ENCODE data around the gene PDS5A.
"Not testable (repeated sequence)": the region's sequence is repeated elsewhere in the genome, so short reads cannot be mapped to it uniquely, and the experiment has no call there.

Gene PDS5A

DNA sequence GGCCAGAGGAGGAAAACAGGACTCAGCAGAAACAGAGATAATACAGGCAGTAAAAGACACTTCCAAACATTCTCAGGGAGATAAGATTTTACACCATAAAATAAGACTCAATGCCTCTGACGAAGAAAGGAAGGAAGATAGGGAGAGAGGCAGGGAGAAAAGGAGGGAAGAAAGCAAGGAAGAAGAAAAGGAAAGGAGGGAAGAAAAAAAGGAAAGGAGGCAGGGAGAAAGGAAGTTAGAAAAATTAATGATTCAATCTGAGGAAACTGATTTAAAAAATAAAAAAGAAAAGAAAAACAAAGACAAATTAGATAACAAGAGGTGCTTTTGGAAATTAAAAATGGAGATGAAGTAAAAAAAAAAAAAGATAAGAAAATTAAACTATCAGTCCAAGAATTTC lies 72.1 kb downstream of the PDS5A start:
- DNase-seq (ENCODE audit: low read depth) = no peak

DNA sequence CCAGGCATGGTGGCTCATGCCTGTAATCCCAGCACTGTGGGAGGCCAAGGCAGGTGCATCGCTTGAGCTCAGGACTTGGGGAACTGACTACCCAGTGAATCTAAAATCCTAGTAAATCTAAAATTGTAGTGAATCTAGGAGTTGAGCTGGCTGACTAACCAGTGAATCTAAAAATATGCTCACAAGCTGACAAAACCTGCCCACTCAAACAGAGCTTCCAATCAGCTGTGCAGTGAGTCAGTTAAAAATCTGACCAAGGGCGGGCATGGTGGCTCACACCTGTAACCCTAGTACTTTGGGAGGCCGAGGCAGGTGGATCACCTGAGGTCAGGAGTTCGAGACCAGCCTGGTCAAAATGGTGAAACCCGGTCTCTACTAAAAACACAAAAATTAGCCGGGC lies 72.7 kb downstream of the PDS5A start:
- not testable (repeated sequence) for DNase-seq (ENCODE audit: low read depth)

DNA sequence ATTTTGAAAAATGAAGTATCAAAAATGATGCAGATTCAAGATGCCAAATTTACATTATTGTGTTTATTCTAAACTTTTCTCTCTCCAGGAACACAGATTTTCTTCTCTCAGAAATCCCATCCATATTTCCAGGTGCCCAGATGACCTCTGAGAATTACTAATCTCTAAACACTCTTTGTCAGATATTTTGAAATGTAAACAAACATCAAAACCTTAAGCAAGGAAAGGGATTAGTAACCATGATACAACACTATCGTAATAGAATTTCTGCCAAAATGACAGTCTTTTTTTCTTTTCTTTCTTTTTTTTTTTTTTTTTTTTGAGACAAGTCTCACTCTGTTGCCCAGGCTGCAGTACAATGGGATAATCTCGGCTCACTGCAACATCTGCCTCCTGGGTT lies 76.7 kb downstream of the PDS5A start:
- no peak for DNase-seq (ENCODE audit: low read depth)

DNA sequence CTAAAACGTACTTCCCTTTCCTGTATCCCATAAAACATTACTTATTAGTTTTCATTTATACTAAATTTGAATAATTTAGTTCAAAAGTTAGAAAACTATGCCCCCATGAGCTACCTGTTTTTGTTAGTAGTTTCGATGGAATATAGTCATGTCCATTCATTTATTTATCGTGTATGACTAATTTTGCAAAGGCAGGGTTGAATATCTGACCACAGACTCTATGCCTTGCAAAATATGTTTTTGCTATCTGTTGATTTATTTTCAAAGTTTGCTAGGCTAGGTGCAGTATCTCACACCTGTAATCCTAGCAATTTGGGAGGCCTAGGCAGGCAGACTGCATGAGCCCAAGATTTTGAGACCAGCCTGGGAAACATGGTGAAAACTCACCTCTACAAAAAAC lies 78.4 kb downstream of the PDS5A start:
- no peak for DNase-seq (ENCODE audit: low read depth)

DNA sequence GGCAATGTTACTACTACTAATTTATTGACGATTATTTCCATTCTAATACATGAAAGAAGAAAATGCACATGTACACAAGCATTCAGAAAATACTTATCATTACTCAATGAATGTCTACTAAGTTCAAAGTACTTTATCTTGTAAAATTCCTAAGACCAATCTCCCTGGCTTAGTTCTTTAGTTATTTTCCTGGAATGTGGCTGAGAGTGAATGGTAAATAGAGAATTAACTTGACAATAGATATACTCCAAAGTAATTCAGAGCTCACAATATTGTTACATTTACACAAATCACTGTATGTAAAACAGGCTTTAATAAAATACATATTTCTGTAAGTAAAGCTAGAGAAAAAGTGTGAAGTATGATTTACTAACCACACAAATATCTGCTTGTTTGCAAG lies 79.7 kb downstream of the PDS5A start:
- no peak for DNase-seq (ENCODE audit: low read depth)

DNA sequence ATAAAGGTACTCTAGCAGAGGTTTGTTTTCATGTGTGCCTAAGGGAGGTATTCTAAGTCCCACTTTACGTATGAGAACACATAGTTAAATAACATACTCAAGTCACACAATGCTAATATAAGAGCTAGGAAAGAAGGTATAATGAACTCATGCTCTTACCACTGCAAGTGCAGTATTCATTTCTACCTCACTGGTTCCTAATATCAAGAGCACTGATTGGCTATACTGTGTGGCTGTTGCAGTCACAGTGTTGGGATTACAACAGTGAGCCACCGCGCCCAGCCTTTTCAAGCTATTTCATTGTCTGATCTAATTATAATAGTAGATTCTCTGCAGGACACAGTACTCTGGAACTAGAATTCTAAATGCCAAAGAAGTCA lies 84.0 kb downstream of the PDS5A start:
- no peak for DNase-seq (ENCODE audit: low read depth)

DNA sequence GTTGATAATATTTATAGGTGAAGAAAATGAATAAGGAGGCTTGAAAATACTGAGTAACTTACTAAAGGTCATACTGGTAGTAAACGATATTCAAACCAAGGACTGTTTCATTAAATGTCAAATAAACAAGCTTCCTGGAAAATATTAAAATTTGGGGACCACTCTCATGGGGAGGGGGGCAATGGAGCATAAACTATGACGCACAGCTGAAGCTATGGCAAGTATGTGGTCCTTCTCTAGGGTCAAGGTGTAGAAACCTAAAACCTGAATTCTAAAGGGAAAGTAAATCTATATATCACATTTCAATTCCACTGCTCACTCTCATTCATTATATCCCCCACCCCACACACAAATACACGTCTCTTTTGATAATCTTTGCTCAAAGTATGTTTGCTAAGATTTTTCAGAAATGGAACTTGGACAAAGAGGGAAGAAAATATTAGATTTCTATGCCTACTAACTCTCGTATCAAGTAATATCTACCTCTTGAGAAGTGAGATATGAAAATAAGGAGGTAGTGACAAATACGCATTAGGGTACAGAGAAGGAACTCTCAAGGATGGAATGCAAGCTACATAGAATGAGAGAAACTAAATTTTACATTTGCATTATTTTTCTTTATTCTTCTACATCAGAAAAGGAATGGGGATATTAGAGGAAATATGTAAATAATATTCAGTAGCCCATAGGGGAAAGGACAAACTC lies 84.6 kb downstream of the PDS5A start:
- no peak for DNase-seq (ENCODE audit: low read depth)

DNA sequence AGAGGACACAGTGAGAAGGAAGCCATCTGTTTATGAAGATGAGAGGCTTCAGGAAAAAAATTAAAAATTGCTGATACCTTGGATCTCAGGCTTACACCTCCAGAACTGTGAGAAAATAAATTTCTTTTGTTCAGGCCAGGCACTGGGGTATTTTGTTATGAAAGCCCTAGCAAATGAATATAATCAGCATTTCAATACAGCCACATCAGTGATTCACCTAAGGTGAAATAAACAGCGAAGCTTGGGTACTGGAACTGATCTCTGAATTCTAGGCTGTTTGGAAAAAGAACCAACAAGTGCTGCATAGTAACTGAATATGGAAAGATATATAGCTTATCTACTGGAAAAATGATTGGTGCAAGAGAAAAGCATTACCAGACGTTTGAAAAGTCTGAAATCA lies 88.5 kb downstream of the PDS5A start:
- no peak for DNase-seq (ENCODE audit: low read depth)

DNA sequence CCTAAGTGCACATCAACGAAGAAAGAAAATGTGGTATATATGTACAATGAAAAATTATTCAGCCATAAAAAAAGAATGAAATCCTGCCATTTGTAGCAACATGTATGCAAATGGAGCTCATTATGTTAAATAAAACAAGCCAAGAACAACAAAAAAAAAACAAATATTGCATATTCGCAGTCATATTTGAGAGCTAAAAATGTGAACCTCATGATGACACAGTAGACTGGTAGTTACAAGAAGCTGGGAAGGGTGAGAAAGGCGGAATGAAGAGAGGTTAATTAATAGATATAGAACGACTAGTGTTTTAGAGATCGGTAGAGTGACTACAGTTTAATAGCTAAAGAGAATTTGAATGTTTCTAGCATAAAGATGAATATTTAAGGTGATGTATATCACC lies 89.2 kb downstream of the PDS5A start:
- no peak for DNase-seq (ENCODE audit: low read depth)

DNA sequence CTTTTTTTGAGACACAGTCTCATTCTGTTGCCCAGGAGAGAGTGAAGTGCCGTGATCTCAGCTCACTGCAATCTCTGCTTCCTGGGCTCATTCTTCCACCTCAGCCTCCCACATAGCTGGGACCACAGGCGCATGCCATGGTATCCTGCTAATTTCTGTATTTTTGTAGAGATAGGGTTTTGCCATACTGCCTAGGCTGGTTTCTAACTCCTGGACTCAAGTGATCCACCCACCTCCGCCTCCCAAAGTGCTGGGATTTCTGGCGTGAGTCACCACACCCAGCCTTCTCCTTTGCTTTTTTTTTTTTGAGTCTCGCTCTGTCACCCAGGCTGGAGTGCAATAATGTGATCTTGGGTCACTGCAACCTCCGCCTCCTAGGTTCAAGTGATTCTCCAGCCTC lies 94.1 kb downstream of the PDS5A start:
- no peak for DNase-seq (ENCODE audit: low read depth)

DNA sequence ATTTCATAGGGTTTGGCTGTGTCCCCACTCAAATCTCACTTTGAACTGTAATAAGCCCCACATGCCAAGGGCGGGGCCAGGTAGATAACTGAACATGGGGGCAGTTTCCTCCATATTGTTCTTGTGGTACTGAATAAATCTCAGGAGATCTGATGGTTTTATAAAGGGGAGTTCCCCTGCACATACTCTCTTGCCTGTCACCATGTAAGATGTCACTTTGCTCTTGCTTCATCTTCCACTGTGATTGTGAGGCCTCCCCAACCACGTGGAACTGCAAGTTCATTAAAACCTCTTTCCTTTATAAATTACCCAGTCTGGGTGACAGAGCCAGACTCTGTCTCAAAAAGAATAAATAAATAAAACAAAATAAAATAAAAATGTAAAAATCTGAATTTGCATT lies 95.9 kb downstream of the PDS5A start:
- no peak for DNase-seq (ENCODE audit: low read depth)

DNA sequence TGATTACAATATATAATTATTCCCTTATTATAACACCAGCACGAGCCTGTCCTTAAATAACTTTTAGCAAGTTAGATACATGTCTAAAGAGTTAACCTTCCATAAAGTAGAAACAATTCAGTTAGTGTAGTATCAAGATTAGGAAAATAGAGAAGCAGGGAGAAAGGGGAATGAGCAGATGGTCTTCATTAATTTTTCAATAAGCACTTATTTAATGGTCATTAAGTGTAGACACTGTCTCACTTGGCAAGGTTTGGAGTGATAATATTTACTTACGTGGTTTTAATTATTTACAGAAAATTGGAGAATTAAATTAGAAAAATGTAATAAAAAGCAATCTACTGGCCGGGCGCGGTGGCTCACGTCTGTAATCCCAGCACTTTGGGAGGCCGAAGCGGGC lies 99.7 kb downstream of the PDS5A start:
- DNase-seq (ENCODE audit: low read depth) = no peak

DNA sequence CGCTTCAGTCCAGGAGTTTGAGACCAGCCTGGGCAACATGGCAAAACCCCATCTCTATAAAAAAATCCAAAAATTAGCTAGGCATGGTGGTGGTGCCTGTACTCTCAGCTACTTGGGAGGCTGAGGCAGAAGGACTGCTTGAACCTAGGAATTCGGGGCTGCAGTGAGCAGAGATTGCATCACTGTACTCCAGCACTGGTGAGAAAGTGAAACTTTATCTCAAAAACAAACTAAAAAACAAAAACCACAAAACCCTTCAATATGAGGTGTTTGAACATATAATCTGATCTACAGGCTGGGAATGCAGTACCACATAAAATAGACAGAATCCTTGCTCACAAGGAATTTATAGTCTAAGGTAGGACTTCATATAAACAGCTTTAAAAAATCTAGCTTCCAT lies 103.9 kb downstream of the PDS5A start:
- no peak for DNase-seq (ENCODE audit: low read depth)

DNA sequence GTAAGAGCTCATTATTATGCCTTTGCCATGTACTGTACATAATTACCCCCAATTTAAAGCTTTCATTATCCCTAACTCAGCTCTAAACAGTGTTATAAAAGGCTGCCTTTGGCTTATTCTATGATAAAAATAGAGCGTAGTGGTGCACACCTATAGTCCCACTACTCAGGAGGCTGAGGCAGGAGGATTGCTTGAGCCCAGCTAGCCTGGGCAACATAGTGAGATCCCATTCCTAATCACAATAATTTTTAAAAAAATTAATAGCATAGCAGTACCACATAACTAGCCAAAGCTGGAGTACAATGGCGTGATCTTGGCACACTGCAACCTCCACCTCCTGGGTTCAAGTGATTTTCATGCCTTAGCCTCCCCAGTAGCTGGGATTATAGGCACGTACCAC lies 112.4 kb downstream of the PDS5A start:
- DNase-seq (ENCODE audit: low read depth) = no peak

DNA sequence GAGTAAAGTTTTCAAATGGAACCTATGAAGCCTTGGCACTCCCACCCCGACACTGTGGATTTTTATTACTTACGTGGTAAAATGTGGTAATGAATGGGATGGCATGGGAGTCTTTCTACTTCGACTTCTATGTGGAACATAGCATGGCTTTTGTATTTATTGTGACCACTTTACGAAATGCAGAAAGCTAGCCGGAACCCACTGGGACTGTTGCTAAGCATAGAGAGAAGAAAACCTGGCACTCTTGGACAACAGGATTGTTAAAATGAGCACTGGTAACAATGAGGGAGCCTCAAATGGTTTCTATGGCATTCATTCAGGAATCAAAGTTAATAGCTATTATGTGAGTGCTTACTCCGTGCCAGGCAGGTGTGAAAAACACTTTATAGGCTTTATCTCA lies 113.3 kb downstream of the PDS5A start:
- DNase-seq (ENCODE audit: low read depth) = no peak

DNA sequence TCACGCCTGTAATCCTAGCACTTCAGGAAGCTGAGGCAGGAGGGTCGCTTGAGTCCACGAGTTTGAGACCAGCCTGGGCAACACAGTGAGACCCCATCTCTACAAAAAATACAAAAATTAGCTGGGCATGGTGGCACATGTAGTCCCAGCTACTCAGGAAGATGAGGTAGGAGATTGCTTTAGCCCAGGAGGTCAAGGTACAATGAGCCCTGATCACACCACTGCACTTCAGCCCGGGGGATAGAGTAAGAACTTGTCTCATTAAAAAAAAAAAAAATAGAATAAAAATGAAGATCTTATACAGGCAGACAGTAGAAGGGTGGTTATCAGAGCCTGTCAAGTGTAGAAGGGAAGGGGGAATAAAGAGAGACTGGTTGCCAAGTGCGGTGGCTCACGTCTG lies 116.9 kb downstream of the PDS5A start:
- no peak for DNase-seq (ENCODE audit: low read depth)

DNA sequence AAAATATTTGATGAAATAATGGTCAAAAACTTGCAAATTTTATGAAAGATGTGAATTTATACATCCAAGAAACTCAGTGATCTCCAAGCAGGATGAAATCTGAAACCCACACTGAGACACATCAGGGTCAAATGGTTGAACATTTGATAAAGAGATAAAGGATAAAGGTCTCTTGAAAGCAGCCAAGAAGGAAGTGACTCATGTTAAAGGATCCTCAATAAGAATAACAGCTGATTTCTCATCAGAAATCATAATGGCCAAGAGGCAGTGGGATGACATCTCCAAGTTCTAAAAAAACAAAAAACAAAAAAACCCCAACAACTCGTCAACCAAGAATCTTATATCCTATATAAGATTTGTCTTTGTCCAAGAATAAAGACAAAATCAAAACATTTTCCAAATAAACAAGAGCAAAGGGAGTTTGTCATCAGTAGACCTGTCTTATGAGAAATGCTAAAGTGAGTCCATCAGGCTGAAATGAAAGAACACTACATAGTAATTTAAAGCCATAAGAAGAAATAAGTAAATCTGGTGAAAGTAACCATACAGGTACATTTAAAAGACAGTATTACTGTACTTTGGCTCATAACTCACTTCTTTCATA lies 121.7 kb downstream of the PDS5A start:
- DNase-seq (ENCODE audit: low read depth) = no peak

DNA sequence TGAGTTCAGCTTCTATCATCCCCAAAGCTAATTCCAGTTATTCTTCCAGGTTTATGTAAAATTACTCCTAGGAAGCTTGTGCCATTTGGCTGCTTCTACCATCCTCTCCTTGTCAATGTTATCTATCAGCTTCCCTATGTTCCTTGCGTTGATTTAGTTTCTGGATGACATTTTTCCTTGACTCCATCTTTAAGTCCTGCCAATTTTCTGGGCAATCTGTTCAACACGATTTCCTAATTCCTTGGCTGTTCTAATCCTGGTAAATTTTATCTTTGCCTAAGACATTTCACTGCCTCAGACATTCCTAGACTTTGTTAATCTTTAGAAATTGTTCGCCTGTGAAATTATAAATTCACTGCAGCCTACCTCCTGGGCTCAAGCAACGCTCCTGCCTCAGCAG lies 125.1 kb downstream of the PDS5A start:
- no peak for DNase-seq (ENCODE audit: low read depth)

DNA sequence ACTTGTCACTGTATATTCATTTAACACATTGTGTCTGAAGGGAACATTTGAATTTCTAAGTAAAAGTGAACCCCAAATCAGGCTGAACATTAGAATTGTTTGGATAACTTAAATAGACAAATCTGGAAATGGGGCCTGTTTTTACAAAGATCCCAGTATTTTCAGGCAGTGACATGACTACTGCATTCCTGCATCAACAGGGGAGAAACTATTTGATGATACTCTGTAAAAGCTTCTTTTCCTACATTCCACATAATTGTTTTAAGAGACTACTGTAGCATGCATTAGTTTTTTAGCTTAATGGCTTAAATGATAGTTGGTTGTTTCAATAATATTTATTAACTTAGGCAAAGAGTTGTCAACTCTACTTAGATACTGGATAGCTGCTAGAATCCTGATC lies 127.0 kb downstream of the PDS5A start:
- no peak for DNase-seq (ENCODE audit: low read depth)

DNA sequence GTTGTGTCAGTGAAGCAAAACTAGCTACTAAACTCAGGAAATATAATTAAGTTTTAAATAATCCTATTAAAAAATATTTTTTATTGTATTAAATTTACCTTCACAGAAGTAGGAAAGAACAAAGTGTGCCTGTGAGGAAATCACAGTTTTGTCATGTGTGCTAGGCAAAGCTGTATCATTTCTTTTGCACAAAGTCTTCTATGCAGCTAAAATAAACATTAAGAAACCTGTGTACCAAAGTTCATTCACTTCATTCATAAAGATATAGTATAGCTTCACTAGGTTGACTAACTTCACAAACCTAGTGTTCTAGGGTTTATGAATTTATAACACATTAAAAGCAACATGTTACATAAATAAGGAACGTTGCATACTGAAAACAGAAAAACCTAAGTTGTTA lies 131.0 kb downstream of the PDS5A start:
- DNase-seq (ENCODE audit: low read depth) = no peak

DNA sequence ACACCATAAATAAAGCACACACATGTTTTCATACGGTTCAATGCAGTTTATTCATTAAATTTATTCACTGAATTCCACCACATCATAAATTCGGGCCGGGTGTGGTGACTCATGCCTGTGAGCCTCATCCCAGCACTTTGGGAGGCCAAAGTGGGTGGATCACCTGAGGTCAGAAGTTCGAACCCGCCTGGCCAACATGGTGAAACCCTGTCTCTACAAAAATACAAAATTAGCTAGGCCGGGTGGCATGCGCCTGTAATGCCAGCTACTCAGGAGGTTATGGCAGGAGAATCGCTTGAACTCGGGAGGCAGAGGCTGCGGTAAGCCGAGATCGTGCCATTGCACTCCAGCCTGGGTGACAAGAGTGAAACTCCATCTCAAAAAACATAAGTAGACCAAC lies 131.6 kb downstream of the PDS5A start:
- no peak for DNase-seq (ENCODE audit: low read depth)

DNA sequence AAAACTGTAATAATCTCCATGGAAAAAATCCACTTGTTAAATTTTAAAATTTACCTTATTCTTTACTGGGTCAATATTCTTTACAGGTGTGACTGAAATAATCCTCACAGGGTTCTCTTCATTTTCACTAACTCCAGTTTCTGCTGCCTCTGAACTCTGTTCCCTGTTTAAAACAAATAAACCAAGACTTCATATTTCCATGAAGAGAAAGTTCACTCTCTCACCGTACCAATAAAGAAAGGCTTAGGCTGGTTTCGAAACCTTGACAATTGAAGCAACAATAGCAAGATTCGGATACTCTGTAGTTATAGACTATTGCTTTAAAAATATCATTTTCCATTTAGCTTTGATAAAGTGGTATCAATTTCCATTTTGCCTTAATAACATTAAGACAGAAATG lies 135.8 kb downstream of the PDS5A start:
- DNase-seq (ENCODE audit: low read depth) = no peak

DNA sequence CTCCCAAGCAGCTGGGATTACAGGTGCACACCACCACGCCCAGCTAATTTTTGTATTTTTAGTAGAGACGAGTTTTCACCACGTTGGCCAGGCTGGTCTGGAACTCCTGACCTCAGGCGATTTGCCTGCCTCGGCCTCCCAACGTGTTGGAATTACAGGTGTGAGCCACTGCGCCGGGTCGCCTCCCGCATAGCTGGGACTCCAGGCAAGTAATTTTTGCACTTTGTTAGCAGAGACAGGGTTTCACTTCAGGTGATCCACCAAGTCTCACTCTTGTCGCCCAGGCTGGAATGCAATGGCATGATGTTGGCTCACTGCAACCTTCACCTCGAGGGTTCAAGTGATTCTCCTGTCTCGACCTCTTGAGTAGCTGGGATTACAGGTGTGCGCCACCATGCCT lies 137.2 kb downstream of the PDS5A start:
- not testable (repeated sequence) for DNase-seq (ENCODE audit: low read depth)

DNA sequence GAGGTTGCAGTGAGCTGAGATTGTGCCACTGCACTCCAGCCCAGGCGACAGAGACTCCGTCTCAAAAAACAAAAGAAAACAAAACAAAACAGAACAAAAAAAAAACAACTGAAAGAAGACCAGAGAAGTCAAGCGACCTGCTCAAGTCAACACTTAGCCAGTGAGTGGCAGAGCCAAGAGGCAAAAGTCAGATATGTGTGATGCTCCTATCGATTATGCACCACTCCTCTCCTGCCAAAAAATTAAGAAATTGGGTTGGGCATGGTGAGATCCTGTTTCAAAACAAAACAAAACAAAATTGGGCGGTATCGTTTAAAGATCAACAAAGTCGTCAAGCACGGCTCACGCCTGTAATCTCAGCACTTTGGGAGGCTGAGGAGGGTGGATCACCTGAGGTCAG lies 137.7 kb downstream of the PDS5A start:
- DNase-seq (ENCODE audit: low read depth) = no peak

Measured in activated T-helper 1 cell treated with Interleukin-2 at 50 U/mL for 16 hours (primary cell).